Measurements from ENCODE around the gene FGF14.

GRCh38 chr13:101833671-101834070, 568.2 kb downstream of the FGF14 start:
- TF ChIP-seq, protein P1, sequence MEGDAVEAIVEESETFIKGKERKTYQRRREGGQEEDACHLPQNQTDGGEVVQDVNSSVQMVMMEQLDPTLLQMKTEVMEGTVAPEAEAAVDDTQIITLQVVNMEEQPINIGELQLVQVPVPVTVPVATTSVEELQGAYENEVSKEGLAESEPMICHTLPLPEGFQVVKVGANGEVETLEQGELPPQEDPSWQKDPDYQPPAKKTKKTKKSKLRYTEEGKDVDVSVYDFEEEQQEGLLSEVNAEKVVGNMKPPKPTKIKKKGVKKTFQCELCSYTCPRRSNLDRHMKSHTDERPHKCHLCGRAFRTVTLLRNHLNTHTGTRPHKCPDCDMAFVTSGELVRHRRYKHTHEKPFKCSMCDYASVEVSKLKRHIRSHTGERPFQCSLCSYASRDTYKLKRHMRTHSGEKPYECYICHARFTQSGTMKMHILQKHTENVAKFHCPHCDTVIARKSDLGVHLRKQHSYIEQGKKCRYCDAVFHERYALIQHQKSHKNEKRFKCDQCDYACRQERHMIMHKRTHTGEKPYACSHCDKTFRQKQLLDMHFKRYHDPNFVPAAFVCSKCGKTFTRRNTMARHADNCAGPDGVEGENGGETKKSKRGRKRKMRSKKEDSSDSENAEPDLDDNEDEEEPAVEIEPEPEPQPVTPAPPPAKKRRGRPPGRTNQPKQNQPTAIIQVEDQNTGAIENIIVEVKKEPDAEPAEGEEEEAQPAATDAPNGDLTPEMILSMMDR (IDR thresholded peaks at IDR 0.05; ENCODE audit: poor library complexity) = no peak
- TF ChIP-seq EZH2 (IDR thresholded peaks at IDR 0.05; ENCODE audit: borderline replicate concordance) (no peak), EZH2phosphoT487 (IDR thresholded peaks at IDR 0.05; ENCODE audit: low read depth, severe bottlenecking, unreplicated experiment) (no peak)
